Liver (tissue), 9 donors: ENCODE measurements around the gene ME2. TPM values are rescaled to one million over a fixed set of nuclear protein-coding genes. Genes with fewer than 3 reads are reported as not detected.

Source experiments
- DNase-seq: peaks from one replicate; pipeline ENCODE4 v3.0.0-alpha.2; 2017; ENCODE audit warnings: low spot score
- H3K27ac ChIP-seq, 2 donors: one replicate each; pipeline ENCODE4 v1.7.0; 2013; ENCODE audit warnings: inconsistent platforms in 2 of 2, low read length in 2 of 2, control low read depth in 1 of 2, low read depth in 1 of 2, mild to moderate bottlenecking in 1 of 2
- H3K27me3 ChIP-seq, 4 donors: one replicate each; pipeline versions ENCODE4 v1.6.1 to v1.7.0; 2013; ENCODE audit warnings: low read length in 3 of 4, inconsistent platforms in 1 of 4, mild to moderate bottlenecking in 1 of 4, moderate library complexity in 1 of 4; ENCODE audit not compliant: control insufficient read depth in 4 of 4, insufficient read depth in 4 of 4
- H3K36me3 ChIP-seq, 4 donors: one replicate each; pipeline versions ENCODE4 v1.6.1 to v1.7.0; 2013; ENCODE audit warnings: low read length in 3 of 4, mild to moderate bottlenecking in 3 of 4, low read depth in 1 of 4, moderate library complexity in 1 of 4; ENCODE audit not compliant: control insufficient read depth in 4 of 4, insufficient read depth in 3 of 4
- H3K4me1 ChIP-seq, 4 donors: one replicate each; pipeline versions ENCODE4 v1.6.1 to v1.7.0; 2013; ENCODE audit warnings: low read length in 3 of 4, mild to moderate bottlenecking in 3 of 4, moderate library complexity in 1 of 4; ENCODE audit not compliant: control insufficient read depth in 4 of 4, insufficient read depth in 4 of 4
- H3K4me3 ChIP-seq, 3 donors: one replicate each; pipeline versions ENCODE4 v1.6.1 to v1.7.0; 2013; ENCODE audit warnings: low read length in 3 of 3, control low read depth in 1 of 3, low read depth in 1 of 3, mild to moderate bottlenecking in 1 of 3
- H3K9ac ChIP-seq, 2 donors: one replicate each; pipeline ENCODE4 v1.7.0; 2013; ENCODE audit warnings: low read length in 2 of 2, mild to moderate bottlenecking in 2 of 2, moderate library complexity in 2 of 2, control low read depth in 1 of 2, low read depth in 1 of 2
- H3K9me3 ChIP-seq, 4 donors: one replicate each; pipeline versions ENCODE4 v1.6.1 to v1.7.0; 2013; ENCODE audit warnings: low read length in 3 of 4; ENCODE audit not compliant: control insufficient read depth in 4 of 4
- EGR1 ChIP-seq, 2 donors: IDR thresholded peaks; 2 replicates each; pipeline ENCODE4 v1.6.1; 2016 to 2018; ENCODE audit warnings: antibody characterized with exemption in 2 of 2, low read depth in 2 of 2
- FOXA1 ChIP-seq: IDR thresholded peaks from 2 replicates; pipeline ENCODE4 v1.6.1; 2016; ENCODE audit warnings: antibody characterized with exemption
- FOXA2 ChIP-seq: IDR thresholded peaks from 2 replicates; pipeline ENCODE4 v1.6.1; 2016; ENCODE audit warnings: antibody characterized with exemption
- HNF4A ChIP-seq, 2 donors: conservative IDR thresholded peaks; 2 replicates each; pipeline ENCODE4 v1.6.1; 2016; ENCODE audit warnings: antibody characterized with exemption in 2 of 2, mild to moderate bottlenecking in 2 of 2
- HNF4G ChIP-seq: IDR thresholded peaks from 2 replicates; pipeline ENCODE4 v1.6.1; 2016; ENCODE audit warnings: antibody characterized with exemption
- JUND ChIP-seq, 2 donors: IDR thresholded peaks; 2 replicates each; pipeline ENCODE4 v1.6.1; 2016; ENCODE audit warnings: antibody characterized with exemption in 2 of 2
- MAX ChIP-seq: IDR thresholded peaks from 2 replicates; pipeline ENCODE4 v1.6.1; 2016; ENCODE audit warnings: antibody characterized with exemption
- NR2F2 ChIP-seq: IDR thresholded peaks from 2 replicates; pipeline ENCODE4 v1.6.1; 2016; ENCODE audit warnings: antibody characterized with exemption
- RAD21 ChIP-seq, 2 donors: IDR thresholded peaks; 2 replicates each; pipeline ENCODE4 v1.6.1; 2016; ENCODE audit warnings: antibody characterized with exemption in 2 of 2, mild to moderate bottlenecking in 2 of 2
- RXRA ChIP-seq, 2 donors: IDR thresholded peaks; 2 replicates each; pipeline ENCODE4 v1.6.1; 2017 to 2018; ENCODE audit warnings: antibody characterized with exemption in 2 of 2, mild to moderate bottlenecking in 1 of 2
- SP1 ChIP-seq: IDR thresholded peaks from 2 replicates; pipeline ENCODE4 v1.6.1; 2018; ENCODE audit warnings: antibody characterized with exemption, mild to moderate bottlenecking
- TAF1 ChIP-seq: conservative IDR thresholded peaks from 2 replicates; pipeline ENCODE4 v1.6.1; 2016; ENCODE audit warnings: antibody characterized with exemption, mild to moderate bottlenecking
- YY1 ChIP-seq: IDR thresholded peaks from 2 replicates; pipeline ENCODE4 v1.6.1; 2016; ENCODE audit warnings: antibody characterized with exemption, mild to moderate bottlenecking
- WGBS: extraction: QIAGEN DNeasy Blood & Tissue Kit; methylation state at CpG from one replicate; pipeline ENCODE4 v1.1.7; 2013; 5-methylcytosine and 5-hydroxymethylcytosine counted together
- polyA plus RNA-seq, 2 donors: library from polyadenylated mRNA; stranded (reverse) in 1 of 2; unstranded in 1 of 2; fragments of 200-250 nt in 1 of 2; fragments of >200 nt in 1 of 2; fragmentation: Nextera tagmentation in 1 of 2; extraction: Ambion mirVana in 1 of 2; gene quantifications; one replicate each; pipeline versions ENCODE4 v1.2.1 to v1.2.3, GENCODE V29; 2013 to 2015
- total RNA-seq, 2 donors: library from RNA; depleted of rRNA; stranded (reverse); fragments of >200 nt; gene quantifications; one replicate each; pipeline ENCODE4 v1.2.3, GENCODE V29; 2014
- TF ChIP-seq, protein P1 (sequence below): IDR thresholded peaks from 2 replicates; pipeline ENCODE4 v1.6.1; 2016; ENCODE audit warnings: antibody characterized with exemption, mild to moderate bottlenecking
- TF ChIP-seq, protein P2 (sequence below): IDR thresholded peaks from 2 replicates; pipeline ENCODE4 v1.6.1; 2016; ENCODE audit warnings: antibody characterized with exemption
- TF ChIP-seq, protein P3 (sequence below): IDR thresholded peaks from 2 replicates; pipeline ENCODE4 v1.6.1; 2016; ENCODE audit warnings: antibody characterized with exemption
- donor health status: healthy.
- donor health status: healthy.
- donor health status: healthy.
- donor health status: healthy.
- donor health status: healthy.

The ME2 gene
- total and polyA plus RNA-seq, 4 donors = 9.0 to 33.8 (median 16.1) TPM

DNA sequence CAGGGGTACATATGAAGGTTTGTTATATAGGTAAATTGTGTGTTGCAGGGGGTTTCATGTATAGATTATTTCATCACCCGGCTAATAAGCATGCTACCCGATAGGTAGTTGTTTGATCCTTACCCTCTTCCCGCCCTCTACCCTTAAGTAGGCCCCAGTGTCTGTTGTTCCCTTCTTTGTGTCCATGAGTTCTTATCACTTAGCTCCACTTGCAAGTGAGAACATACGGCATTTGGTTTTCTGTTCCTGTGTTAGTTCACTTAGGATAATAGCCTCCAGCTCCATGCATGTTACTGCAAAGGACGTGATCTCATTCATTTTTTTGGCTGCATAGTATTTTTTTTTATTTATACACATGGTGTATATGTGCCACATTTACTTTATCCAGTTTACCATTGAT lies 54.8 kb downstream of the ME2 start:
- H3K27ac ChIP-seq = no peak overlapping the region
- peaks cover 0 to 10% (median 5%) of the 10 kb centered on the region in 4 donors for H3K4me1 ChIP-seq
- 94% methylated on average over 5 of the region's 5 CpGs for WGBS
- TF ChIP-seq NR2F2 = no peak
- TF ChIP-seq MAX = no peak
- no peak for TF ChIP-seq FOXA1
- DNase-seq = no peak
- no peak overlapping the region for H3K4me3 ChIP-seq
- peaks cover 0 to 2% (median 0%) of the 10 kb centered on the region in 4 donors for H3K36me3 ChIP-seq
- no peaks in the 10 kb centered on the region for H3K27me3 ChIP-seq
- H3K9ac ChIP-seq = no peak overlapping the region
- H3K9me3 ChIP-seq = no peaks in the 10 kb centered on the region

- TF ChIP-seq HNF4G = no peak
- no peak for TF ChIP-seq NR2F2
- TF ChIP-seq RXRA (IDR thresholded peaks at IDR 0.05) = no peak
- TF ChIP-seq, protein P1, sequence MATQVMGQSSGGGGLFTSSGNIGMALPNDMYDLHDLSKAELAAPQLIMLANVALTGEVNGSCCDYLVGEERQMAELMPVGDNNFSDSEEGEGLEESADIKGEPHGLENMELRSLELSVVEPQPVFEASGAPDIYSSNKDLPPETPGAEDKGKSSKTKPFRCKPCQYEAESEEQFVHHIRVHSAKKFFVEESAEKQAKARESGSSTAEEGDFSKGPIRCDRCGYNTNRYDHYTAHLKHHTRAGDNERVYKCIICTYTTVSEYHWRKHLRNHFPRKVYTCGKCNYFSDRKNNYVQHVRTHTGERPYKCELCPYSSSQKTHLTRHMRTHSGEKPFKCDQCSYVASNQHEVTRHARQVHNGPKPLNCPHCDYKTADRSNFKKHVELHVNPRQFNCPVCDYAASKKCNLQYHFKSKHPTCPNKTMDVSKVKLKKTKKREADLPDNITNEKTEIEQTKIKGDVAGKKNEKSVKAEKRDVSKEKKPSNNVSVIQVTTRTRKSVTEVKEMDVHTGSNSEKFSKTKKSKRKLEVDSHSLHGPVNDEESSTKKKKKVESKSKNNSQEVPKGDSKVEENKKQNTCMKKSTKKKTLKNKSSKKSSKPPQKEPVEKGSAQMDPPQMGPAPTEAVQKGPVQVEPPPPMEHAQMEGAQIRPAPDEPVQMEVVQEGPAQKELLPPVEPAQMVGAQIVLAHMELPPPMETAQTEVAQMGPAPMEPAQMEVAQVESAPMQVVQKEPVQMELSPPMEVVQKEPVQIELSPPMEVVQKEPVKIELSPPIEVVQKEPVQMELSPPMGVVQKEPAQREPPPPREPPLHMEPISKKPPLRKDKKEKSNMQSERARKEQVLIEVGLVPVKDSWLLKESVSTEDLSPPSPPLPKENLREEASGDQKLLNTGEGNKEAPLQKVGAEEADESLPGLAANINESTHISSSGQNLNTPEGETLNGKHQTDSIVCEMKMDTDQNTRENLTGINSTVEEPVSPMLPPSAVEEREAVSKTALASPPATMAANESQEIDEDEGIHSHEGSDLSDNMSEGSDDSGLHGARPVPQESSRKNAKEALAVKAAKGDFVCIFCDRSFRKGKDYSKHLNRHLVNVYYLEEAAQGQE = no peak
- TF ChIP-seq TAF1 = no peak
- TF ChIP-seq HNF4A (conservative IDR thresholded peaks at IDR 0.05) = peak; percentile 12 to 62
- no peak for TF ChIP-seq RAD21 (IDR thresholded peaks at IDR 0.05)
- TF ChIP-seq, protein P2, sequence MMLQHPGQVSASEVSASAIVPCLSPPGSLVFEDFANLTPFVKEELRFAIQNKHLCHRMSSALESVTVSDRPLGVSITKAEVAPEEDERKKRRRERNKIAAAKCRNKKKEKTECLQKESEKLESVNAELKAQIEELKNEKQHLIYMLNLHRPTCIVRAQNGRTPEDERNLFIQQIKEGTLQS = no peak
- TF ChIP-seq SP1 = peak; percentile 20
- no peak for TF ChIP-seq FOXA2
- Histone ChIP-seq H3K27me3 (no peaks in the 10 kb centered on the region), H3K9ac (no peak overlapping the region), H3K4me1 (peaks cover 2 to 13% (median 5%) of the 10 kb centered on the region in 4 donors), H3K4me3 (no peak overlapping the region), H3K9me3 (no peaks in the 10 kb centered on the region), H3K36me3 (peaks cover 0 to 2% (median 0%) of the 10 kb centered on the region in 4 donors), H3K27ac (no peak overlapping the region)
- 73% methylated on average over 6 of the region's 6 CpGs for WGBS
- no peak for DNase-seq
These were observed 55.8 kb downstream of the ME2 start for GRCh38 chr18:50934545-50935211.

GRCh38 chr18:50935493-50936191 lies 56.7 kb downstream of the ME2 start:
- WGBS = 97% methylated on average over 6 of the region's 6 CpGs
- DNase-seq = no peak
- Histone ChIP-seq H3K36me3 (peaks cover 0 to 4% (median 1%) of the 10 kb centered on the region in 4 donors), H3K9me3 (no peaks in the 10 kb centered on the region), H3K9ac (no peak overlapping the region), H3K4me3 (no peak overlapping the region), H3K27me3 (no peaks in the 10 kb centered on the region), H3K4me1 (peaks cover 2 to 13% (median 5%) of the 10 kb centered on the region in 4 donors), H3K27ac (no peak overlapping the region)
- TF ChIP-seq JUND (IDR thresholded peaks at IDR 0.05) (no peak), HNF4A (conservative IDR thresholded peaks at IDR 0.05) (no peak), MAX (no peak), RAD21 (IDR thresholded peaks at IDR 0.05) (no peak), SP1 (no peak), FOXA2 (no peak), HNF4G (no peak), NR2F2 (no peak), FOXA1 (no peak), RXRA (IDR thresholded peaks at IDR 0.05) (no peak), YY1 (no peak), EGR1 (IDR thresholded peaks at IDR 0.05; ENCODE audit: low read depth in 2 of 2) (no peak)
- TF ChIP-seq, protein P1 = no peak
- TF ChIP-seq, protein P3, sequence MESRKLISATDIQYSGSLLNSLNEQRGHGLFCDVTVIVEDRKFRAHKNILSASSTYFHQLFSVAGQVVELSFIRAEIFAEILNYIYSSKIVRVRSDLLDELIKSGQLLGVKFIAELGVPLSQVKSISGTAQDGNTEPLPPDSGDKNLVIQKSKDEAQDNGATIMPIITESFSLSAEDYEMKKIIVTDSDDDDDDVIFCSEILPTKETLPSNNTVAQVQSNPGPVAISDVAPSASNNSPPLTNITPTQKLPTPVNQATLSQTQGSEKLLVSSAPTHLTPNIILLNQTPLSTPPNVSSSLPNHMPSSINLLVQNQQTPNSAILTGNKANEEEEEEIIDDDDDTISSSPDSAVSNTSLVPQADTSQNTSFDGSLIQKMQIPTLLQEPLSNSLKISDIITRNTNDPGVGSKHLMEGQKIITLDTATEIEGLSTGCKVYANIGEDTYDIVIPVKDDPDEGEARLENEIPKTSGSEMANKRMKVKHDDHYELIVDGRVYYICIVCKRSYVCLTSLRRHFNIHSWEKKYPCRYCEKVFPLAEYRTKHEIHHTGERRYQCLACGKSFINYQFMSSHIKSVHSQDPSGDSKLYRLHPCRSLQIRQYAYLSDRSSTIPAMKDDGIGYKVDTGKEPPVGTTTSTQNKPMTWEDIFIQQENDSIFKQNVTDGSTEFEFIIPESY = no peak
